Glomerular endothelial cell (primary cell): Measurements from ENCODE around the gene EIF1. TPM values are rescaled to one million over a fixed set of nuclear protein-coding genes. Genes with fewer than 3 reads are reported as not detected.
"Not testable (repeated sequence)": the region's sequence is repeated elsewhere in the genome, so short reads cannot be mapped to it uniquely, and the experiment has no call there.

ENCODE experiments used
- DNase-seq: peaks from one replicate; pipeline ENCODE4 v3.0.0-alpha.2; 2011; ENCODE audit warnings: low read depth, low spot score; ENCODE audit errors: extremely low read depth
- total RNA-seq: library from RNA; depleted of rRNA; stranded (reverse); fragments of >200 nt; gene quantifications from 2 replicates; pipeline ENCODE4 v1.2.3, GENCODE V29; 2015

The EIF1 gene
- total RNA-seq, 1 donor from 2014 or later, result 367 TPM

DNA sequence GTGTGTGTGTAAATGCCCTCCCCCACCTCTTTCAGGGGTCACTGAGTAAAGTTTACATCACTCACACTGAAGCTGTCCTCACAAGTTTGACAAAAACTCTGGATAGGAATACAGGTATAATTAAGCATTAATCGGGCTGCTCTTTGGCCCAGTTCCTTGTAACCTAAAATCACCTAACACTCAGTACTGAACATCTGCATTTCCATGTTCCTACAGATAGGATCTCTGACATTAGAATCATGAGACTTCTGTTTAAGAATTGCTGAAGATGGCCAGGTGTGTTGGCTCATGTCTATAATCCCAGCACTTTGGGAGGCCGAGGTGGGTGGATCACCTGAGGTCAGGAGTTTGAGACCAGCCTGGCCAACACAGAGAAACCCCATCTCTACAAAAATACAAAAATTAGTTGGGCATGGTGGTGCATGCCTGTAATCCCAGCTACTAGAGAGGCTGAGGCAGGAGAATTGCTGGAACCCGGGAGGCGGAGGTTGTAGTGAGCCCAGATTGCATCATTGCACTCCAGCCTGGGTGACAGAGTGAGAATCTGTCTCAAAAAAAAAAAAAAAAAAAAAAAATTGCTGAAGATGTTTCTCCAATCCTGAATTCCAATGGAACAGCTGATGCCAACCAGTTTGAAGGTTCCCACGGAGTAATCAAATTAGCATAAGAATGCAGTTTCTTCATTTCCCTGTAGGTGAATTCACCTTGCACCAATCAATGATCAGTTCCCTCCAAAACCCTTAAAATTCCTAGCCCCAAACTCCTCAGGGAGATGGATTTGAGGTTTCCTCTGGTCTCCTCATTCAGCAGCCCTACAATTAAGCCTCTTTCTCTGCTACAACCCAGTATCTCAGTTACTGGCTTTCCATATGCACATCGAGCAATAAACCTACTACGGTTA is 13.3 kb upstream of the EIF1 start:
- not testable (repeated sequence) for DNase-seq

DNA sequence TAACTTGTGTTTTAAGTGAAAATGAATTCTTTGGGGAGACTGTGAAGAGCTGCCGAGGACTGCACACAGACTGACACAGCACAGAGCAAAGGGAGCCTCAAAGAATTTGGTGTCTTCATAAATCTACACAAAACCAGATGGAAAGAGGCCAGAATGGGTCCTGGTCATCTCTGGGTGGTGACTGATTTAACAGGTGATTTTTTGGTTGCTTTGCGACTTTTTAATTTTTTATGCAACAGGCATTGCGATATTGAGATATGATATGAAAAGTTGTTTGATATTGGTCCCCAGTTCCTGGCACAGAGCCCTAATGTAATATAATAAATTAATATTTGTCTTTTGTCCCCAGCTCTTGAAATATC is 12.6 kb upstream of the EIF1 start:
- no peak for DNase-seq

DNA sequence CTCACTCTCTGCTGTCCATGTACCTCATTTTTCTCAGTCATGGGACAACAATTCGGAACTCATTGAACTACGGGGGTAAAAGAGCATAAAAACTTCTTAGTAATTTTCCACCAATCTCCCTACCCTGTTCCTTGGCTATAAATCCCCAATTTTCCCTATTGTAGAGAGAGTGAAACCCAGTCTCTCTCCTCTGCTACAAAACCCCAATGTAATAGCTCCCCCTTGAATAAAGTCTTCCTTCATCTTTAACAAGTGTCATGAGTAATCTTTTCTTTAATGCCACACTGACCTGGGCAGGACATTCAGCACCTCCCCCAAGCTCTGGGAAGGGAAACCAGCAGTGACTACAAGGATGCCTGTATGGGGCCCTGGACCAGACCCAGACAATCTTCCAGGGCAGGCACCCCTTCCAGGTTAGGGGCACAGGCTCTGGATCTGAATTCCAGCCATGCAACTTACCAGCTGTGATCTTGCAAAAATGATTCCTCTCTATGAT is 10.2 kb upstream of the EIF1 start:
- no peak for DNase-seq

DNA sequence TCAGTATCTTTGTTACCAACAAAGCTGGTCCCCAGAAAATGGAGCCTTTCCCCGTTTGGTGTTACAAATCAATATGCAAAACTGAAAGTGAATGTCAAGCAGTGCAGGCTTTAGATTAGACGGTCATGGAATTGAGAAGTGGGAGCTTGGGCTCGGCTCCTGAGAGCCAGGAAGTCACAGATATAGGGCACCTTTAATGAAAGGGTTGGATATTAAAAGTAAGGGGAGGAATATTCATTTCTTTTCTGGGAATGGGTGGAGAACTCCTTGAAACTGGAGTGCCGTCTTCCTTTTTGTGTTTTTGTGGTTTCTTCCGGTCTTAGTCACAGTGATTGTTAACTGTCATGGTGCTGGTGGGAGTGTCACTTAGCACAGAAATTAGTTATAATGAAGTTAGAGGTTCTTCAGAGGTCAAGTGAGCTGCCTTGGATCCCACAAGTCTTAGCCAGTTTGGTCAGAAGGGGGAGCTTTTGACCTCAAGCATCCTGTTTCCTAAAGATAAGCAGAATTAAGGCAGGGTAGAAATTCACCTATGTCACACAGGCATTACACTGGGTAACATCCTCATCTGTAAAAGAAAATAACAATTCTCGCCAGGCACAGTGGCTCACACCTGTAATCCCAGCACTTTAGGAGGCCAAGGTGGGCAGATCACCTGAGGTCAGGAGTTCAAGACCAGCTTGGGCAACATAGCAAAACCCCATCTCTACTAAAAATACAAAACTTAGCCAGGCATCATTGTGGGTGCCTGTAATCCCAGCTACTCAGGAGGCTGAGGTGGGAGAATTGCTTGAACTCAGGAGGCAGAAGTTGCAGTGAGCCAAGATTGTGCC is 9.6 kb upstream of the EIF1 start:
- peak; percentile 66 for DNase-seq

DNA sequence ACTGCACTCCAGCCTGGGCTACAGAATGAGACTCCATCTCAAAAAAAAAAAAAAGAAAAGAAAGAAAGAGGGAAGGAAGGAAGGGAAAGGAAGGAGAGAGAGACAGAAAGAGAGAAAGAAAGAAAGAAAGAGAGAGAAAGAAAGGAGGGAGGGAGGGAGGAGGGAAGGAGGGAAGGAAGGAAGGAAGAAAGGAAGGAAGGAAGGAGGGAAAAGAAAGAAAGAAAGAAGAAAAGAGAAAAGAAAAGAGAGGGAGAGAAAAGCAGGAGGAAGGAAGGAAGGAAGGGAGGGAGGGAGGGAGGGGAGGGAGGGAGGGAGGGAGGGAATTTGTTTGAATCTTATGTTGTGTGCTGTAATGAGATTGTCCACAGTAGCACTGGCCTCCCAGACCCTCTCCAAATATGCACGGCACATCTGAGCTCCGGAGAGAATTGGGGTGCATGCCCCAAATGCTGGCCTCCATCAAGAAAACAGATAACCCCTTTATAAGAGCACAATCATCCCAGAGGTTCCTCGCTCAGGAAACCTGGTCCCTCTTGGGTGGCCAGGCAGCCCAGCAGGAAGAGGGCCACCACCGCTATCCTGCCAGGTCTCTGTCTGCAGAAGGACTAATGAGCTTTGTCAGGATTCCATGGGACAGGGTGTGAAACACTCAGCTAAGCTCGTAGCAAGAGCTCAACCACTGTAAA is 8.8 kb upstream of the EIF1 start:
- DNase-seq, result no peak

DNA sequence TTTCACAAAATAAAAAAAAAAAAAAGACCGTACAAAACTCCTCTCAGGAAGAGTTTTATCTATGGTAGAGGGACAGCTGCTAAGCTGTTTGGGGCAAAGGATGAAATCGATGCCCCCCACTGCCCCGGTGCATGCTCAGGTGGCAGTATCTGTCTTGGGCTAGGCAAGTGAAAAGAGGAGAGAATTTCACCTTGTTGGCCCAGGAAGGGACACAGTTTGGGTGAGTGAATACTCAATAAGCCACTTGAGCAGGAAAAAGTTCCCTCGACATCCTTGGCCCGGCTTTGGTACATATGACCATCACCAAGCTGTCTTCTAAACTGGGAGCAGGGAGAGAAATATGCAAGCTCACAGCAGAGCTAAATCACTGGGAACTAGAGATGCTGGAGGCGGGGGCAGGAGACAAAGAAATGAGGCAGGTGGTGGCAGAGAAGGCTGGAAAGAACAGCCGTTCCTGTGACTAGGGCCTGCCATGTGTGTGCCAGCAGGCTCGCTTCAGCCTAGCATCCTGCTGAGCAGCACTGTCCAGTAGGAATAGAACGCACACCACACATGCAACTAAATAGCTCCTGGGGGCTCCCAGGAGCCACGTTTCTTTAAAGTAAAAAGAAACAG is 8.2 kb upstream of the EIF1 start:
- no peak for DNase-seq

DNA sequence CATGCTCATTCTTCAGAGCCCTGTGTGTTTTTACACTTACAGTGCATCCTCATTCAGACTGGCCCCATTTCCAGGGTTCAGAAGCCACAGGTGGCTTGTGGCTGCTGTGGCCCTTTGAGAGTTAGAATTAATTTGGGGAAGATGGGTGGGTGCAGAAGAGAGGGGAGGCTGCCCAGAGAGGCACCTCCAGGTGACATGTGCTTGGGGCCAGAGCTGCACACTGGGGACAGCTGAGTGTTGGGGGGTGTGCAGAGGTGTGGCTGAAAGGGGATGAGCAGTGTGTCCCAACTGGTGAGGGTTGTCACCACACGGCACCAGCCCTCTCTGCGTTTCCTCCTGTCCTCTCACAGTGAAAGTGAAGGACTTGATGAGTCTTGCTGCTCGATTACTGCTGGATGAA is 6.9 kb upstream of the EIF1 start:
- no peak for DNase-seq

DNA sequence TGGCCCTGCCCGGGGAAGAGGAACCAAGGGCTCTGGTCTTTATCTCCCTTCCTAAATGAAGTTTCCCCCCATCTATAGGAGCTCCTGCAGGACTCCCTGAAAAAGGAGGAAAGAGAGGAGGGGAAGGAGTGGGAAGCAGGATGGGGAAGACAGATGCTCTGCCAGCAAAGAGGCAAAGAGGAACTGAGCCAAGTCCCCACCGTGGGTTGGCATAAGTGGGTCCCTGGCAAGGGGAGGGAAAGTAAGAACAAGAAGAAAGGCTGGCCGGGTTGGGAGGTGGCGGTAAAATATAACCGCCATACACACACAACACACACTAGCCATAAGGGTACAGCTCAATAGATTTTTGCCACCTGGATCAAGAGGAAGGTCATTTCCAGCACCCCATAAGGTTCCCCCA is 6.1 kb upstream of the EIF1 start:
- DNase-seq, result no peak

DNA sequence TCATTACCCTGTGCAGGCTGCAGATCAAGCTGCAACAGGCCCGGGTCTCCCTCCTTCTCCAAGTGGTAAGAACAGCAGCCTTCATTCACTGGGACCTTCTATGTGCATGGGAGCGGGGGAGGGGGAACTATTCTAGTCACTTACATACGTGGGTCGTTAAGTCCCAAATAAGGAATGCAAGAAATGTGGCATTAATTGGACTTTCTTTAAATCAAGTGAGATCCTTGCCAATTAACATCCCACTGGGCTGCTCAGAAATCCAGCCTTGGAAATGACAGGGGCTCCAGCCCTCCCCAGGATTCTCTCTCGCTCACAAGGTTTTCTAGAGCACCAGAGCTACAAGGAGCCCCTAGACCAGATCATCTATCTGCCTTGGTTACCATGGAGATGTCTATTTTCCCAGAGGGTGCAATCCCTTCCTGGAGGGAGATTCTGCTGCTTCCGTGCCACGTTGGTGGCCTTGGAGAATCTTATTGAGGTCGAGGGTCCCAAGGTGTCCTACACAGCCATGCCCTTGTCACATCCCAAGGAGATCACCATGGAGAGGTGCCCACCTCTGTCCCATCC is 5.2 kb upstream of the EIF1 start:
- no peak for DNase-seq

DNA sequence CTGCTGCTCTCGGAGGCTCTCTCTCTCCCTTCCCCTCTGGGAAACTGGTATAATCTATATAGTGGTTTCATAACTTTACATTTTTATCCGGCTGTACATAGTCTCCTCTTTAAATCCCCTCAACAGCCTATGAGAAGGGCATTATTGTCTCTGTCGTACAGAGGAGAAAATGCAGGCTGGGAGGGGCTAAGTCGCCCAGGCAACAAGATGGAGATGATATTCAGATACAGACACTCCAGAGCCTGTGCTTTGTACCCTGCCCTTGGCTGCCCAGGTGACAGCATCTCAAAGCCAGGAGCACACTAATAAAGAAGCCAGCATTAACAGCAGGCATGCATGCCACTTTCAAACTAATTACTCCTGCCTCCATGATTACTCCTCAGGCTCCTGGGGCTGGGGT is 4.7 kb upstream of the EIF1 start:
- DNase-seq, result no peak

DNA sequence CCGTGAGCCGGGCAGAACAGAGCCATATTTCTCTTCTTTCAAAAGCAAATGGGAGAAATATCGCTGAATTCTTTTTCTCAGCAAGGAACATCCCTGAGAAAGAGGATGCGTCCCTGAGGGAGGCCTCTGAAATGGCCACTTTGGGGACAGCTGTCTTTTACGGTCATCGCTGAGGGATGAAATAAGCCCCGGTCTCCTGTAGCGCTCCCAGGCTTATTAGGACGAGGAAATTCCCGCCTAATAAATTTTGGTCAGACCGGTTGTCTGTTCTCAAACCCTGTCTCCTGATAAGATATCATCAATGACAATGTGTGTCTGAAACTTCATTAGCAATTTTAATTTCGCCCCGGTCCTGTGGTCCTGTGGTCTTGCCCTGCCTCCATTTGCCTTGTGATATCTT is 2.9 kb upstream of the EIF1 start:
- not testable (repeated sequence) for DNase-seq

DNA sequence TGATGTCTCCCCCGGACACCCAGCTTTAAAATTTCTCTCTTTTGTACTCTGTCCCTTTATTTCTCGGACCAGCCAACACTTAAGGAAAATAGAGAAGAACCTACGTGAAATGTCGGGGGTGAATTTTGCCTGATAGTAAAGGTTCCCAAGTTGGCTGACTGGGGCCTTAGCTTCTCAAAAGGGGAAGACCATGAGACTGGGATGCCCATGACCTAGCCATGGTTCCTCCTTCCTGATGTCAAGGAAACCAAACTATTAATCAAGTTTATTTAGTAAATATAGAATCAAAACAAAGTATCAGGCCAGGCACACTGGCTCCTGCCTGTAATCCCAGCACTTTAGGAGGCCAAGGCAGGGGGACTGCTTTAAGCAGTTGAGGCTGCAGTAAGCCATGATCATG is 2.4 kb upstream of the EIF1 start:
- DNase-seq, result no peak

DNA sequence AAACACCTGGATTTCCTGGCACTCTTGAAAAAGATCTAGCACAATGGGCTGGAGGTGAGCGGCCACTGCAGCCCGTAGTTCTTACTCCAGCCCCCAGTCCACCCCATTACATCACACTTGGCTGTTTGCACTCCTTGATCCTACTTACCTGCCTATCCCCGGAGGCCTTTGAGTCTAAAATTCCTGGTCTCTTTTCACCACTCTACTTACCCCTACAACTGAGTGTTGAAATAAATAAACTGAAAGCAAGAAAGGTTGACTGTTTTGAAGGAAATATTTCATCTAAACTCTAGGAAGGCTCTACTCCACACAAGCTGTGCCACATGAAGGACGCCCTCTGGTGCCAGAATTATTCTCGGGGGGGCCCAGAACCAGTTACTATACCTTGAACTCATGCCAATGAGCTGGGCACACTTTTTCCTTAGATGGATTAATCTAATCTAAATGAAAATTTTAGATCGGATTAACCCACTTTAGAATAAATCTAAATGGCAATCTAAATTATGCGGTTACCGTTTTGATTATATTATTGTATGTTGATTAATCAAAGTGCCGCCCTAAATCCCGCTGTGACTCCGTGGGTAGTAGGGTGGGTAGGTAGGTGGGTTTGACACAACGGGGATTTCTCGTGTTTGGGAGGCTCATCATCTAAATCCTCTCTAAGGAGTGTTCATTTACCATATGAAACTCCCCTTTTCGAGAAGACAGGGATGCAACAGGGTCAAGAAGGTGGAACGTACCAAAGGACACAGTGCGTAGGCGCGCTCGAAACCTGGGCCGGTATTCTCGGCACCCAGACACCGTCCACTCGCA is 651 bp upstream of the EIF1 start:
- no peak for DNase-seq

DNA sequence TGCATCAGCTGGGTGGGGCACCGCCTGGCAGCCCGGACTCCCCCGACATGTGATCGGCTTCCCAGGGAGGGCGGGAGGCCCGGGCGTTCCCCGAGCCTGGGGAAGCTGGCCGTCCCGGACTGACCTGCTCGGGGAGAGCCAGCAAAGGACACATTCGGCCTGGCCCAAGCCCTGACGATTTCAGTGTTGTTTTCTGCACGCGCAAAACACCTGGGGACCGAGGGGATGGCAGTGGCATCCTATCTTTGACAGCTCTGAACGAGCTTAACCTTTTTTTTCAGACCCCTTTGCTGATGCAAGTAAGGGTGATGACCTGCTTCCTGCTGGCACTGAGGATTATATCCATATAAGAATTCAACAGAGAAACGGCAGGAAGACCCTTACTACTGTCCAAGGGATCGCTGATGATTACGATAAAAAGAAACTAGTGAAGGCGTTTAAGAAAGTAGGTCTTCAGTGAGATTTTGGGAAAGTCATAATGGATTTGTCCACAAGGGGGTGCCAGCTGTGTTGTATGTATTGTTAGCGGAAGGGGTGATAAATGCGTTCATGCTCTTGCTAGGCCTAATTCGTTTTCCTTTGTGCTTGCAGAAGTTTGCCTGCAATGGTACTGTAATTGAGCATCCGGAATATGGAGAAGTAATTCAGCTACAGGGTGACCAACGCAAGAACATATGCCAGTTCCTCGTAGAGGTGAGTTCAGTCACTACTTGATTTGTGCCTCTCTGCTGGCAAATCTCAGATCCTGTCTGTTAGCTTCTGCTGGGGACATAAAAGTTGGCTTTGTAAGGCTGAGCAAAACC is 1.0 kb downstream of the EIF1 start:
- no peak for DNase-seq

DNA sequence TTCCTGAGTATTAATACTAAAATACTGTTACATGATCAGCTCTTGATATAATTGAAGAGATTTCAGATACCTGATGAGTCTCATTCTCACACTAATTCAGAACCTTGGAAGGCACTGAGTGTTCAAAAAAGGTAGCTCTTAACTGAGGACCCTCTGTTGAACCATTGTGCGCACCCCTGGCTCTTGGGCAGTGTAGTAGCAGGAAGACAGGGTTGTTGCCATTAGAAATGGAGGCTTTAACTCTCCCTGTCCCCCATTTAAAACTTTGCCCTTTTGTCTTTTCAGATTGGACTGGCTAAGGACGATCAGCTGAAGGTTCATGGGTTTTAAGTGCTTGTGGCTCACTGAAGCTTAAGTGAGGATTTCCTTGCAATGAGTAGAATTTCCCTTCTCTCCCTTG is 1.8 kb downstream of the EIF1 start:
- DNase-seq, result no peak

DNA sequence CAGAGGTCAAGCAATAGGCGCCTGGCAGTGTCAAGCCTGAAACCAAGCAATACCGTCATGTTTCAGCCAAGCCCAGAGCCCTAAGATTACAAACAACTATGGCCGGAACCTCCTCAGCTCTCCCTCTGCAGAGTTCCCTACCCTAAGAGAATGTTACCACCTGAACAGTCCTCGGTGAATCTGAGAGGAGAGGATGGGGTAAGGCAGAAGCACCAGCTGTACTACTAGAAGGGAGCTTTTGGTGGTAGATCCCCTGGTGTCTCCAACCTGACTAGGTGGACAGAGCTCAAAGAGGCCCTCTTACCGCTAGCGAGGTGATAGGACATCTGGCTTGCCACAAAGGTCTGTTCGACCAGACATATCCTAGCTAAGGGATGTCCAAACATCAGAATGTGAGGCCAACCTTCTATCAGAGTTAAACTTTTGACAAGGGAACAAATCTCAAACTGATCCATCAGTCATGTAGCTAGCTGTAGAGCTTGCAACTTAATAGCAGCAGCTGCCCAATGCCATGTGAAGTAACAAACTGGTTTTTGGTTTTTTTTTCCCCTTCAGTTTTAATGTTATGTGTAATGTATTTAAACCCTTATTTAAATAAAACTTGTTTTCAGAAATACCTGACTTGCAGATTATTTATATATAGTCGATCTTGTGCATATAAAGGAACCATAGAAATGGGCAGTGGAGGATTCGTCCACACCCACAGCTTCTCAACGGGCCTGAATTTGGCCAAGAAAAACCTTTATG is 2.5 kb downstream of the EIF1 start:
- DNase-seq, result no peak

DNA sequence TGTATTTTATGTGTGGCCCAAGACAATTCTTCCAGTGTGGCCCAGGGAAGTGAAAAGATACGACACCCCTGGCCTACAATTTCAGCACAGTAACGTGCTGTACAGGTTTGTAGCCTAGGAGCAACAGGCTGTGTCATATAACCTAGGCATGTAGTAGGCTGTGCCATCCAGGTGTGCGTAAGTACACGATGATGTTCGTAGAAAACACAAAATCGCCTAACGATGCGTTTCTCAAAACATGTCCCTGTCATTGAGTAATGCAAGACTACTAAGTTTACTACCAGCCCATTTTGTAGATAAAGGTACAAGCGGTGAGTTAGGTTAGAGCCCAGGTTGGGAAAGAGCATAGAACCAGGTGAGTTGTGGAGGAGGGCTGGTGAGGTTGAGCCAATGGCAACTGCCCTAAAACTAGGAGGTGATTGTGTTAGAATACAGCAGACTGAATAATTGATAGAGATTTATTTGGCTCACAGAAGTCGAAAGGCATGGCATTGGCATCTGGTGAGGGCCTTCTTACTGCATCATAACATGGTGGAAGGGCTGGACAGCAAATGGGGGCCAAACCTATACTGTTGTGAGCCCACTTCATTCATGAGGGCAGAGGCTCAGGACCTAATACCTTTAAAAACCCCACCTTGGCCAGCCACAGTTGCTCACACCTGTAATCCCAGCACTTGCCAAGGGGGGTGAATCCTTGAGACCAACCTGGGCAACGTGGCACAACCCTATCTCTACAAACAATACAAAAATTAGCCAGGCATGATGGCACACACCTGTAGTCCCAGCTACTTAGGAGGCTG is 4.2 kb downstream of the EIF1 start:
- no peak for DNase-seq
